Stimulated activated naive CD4-positive, alpha-beta T cell (primary cell): ENCODE data around the gene TAS2R4.
"Not testable (repeated sequence)": the region's sequence is repeated elsewhere in the genome, so short reads cannot be mapped to it uniquely, and the experiment has no call there.

Source experiments
- DNase-seq, 6 experiments: peaks; one replicate each; lab custom pipeline; 2025; lab: John Stamatoyannopoulos, UW

The TAS2R4 gene, protein sequence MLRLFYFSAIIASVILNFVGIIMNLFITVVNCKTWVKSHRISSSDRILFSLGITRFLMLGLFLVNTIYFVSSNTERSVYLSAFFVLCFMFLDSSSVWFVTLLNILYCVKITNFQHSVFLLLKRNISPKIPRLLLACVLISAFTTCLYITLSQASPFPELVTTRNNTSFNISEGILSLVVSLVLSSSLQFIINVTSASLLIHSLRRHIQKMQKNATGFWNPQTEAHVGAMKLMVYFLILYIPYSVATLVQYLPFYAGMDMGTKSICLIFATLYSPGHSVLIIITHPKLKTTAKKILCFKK

DNA sequence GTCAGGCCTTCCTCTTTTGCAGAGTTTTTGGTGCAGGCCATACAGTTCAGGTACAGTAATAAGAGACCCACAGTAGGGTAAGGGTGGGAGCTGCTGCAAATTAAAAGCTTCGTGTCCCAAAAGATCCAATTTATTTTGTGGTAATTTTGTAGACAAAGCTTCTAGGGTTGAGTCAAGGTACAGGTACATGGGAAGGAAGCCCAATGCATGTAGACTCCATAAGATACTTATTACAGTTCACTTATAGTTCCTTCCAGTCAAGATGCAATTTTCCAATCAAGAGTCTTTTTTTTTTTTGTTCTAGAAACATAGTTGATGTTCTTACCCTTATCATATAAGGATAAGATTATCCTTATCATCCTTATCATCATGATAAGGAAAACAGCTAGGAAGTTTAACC lies at the start of gene TAS2R4:
TSS of gene TAS2R4 (plus strand) at position 301 of the 400 bp plus-strand sequence. CDS start 1,815 bp downstream, outside the sequence.
- no peak for DNase-seq

DNA sequence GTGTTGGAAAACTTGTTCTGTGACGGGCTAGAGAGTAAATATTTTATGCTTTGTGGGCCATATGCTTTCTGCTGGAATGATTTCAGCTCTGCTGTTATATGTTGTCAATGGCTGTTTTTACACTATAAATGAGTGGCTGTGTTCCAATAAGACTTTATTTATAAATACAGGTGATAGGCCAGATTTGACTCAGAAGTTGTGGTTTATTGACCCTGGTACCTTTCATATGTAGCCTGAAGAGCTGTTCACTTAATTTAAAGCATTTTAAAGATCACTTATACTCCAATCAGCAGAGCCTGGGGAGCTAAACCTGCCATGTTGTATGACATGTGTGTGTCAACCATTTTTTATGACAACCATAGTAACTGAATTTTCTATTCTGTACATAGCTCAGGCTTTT lies 47.5 kb upstream of the TAS2R4 start:
- no peak for DNase-seq

DNA sequence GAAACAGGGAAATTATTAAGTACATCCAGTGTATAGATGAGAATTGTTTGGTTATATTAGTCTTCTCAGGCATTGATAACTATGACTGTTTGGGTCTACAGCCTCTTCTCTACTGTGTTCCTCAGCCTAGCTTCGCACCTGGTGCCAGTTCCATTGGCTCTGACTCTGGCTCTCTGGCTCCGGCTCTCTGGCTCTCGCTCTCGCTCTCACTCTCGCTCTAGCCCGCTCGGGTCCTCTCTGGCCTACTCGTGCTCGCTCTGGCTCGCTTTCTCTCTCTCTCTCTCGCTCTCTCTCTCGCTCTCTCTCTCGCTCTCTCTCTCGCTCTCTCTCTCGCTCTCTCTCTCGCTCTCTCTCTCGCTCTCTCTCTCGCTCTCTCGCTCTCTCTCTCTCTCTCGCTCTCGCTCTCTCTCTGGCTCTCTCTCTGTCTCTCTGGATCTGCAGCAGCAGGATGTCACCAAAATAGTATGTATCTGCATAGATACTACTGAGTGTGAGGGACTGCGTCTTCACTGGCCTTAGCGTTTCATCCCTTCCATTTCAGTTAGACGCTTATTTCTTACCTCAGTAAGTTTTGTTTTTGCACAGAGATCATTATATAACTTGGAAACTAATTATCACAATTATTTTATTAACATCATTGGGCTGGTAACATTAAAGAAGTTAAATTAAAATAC lies 44.9 kb upstream of the TAS2R4 start:
- DNase-seq, result no peak

DNA sequence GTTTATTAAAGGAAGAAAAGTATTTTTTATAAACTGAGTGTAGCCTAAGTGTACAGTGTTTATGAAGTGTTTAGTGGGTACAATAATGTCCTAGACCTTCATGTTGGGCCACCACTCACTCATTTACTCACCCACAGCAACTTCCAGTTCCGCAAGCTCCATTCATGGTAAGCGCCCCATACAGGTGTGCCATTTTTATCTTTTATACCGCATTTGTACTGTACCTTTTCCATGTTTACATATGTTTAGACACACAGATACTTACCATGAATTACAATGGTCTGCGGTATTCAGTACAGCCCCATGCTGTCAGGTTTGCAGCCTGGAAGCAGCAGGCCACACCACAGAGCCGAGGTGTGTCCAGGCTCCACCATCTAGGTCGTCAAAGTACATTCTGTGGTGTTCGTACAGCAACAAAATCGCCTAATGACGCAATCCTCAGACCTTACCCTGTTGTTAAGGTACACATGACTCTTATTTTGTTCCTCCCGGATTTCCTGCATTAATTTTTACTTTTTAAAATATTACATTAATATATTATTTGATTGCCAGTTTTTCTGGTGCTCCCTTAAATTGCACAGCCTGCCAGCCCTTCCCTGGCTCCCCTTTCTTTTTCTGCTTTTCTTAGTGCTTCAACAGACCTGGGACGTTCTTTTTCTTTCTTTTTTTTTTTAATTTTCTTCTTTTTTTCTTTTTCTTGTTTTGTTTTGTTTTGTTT lies 39.2 kb upstream of the TAS2R4 start:
- DNase-seq, result peak in 2 of 6 experiments; percentile 9 to 27

DNA sequence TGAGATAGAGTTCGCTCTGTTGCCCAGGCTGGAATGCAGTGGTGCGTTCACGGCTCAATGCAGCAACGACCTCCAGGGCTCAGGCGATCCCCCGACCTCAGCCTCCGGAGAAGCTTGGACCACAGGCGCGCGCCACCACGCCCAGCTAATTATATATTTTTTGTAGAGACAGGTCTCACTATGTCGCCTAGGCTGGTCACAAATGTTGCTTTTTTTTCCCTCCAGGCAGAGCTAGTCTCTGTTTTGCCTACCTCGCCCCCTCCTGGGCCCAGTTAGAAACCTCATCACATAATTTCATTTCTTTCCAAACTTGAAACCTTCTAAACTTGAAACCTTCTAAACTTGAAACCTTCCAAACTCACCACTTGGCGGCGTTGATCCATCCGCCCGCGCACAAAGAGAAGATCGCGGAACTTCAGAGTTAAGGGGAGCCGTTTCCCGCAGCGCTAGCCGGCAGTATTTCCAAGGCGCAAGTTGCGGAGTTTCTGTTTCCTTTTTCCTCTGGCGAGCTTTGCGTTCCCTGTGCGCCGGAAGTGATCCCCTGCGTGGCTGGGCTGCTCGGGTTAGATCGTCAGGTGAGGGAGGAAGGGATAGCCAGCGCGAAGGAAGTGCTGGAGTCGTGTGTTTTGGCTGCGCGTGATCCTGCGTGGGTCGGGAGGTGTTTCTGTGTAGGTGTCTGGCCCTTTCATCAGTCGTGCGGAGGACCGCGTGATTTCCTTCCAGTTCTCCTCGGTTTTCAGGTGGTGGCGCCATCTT lies 38.5 kb upstream of the TAS2R4 start, which contains the start of gene SSBP1:
TSS of gene SSBP1 (plus strand) at position 523 of the 756 bp plus-strand sequence. CDS start 809 bp downstream, outside the sequence.
- DNase-seq, result peak; percentile 83 to 94 (median 90)

DNA sequence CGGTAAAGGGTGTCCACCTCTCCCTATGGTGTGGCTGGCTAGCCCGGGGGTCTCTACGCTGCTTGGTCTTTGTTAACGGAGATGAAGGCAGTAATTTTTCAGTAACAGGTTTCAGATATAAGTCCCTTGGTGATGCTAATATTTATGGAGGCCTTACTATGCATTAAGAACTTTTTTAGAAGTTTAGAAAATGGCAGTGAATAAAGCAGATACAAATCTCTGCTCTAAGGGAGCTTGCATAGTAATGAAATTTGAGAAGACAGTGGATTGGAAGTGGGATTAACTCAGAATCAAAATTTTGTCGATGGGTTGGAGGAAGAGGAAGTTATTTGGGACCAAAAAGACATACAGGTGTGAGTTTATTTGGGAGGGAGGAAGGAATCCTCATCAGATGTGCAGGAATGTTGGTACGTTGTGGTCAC lies 37.9 kb upstream of the TAS2R4 start:
- DNase-seq, result no peak

DNA sequence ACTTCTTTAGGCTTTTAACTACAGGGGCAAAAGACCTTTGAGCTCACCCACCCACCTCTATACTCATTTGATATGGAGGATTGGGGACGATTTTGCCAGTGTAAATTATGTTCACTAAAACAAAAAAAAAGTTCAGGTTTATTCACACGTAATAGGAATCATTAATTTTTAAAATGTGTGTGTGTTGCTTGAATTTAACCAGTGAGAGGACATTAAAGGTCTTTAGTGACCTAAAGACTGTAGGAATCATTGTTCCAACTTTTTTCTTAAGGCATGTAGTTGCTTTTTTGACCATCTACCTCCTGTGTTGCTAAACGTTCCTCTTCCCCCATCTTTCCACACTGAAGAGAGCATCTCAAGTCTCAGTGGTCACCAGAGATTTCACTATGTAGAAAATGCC lies 37.2 kb upstream of the TAS2R4 start:
- DNase-seq, result no peak

DNA sequence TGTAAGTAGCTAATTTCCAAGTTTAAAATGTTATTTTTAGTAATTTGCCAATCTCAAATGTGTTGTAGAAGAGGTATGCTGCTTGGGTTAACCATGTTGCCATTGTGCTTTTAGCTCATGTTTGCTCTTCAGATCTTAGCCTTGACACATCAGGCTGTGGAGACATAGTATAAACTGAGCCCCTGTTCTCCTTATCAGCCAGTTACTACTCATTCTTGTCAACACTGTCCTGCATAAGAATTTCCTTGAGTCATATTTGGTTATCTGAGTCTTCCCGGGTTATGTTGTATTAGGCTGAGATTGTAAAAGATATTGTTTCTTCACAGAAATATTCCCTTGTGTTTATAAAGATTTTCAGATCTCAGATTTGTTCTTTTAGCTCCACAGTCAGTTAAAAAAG lies 34.2 kb upstream of the TAS2R4 start:
- DNase-seq, result no peak

DNA sequence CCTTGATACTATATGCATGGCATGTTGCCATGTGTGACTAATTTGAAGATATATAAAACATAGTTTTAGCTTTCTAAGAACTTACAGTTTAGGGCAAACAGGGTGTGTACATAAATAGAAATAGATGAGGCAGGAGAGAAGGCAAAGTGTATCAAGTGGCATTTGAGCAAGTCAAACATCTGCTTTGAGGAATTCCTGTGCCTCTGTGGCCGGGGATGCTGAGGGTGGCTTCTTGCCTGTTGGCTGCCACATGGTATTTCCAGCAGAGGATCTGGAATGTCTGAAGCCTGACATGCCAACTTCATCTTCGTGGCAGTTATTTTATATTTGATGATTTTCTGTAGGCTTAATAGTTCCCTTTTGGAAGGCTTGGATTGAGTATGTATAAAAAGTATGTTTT lies 32.3 kb upstream of the TAS2R4 start:
- DNase-seq, result no peak

DNA sequence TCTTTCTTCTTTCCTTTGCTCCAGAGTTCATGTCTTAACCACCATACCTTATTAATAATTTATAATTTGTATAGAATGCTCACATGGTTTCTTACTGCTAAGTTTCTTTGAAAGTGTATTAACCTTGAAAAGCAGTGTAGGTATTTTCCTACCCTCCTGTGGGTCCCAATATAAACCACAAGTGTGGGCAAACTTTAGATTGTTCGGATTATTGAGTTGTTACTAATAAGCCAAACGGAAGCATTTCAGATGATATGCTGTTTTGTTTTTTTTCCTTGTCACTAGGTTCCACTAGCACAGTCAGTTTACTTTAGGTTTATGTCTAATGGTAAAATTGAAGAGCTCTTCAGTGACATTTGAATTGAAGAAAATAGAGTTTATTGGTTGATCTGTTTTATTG lies 28.1 kb upstream of the TAS2R4 start:
- no peak for DNase-seq

DNA sequence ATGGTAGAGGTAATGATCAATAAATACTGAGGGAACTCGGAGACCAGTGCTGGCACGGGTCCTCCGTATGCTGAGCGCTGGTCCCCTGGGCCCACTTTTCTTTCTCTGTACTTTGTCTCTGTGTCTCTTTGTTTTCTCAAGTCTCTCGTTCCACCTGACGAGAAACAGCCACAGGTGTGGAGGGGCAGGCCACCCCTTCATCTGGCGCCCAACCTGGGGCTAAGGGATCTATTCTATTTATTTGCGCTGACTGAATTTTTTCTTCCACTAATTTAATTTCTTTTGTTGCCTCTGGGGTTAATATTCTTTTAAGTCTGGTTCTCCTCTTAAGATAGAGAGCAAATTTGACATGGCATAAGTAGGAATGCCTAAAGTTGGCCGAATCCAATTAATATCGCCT lies 24.6 kb upstream of the TAS2R4 start:
- DNase-seq, result not testable (repeated sequence)

DNA sequence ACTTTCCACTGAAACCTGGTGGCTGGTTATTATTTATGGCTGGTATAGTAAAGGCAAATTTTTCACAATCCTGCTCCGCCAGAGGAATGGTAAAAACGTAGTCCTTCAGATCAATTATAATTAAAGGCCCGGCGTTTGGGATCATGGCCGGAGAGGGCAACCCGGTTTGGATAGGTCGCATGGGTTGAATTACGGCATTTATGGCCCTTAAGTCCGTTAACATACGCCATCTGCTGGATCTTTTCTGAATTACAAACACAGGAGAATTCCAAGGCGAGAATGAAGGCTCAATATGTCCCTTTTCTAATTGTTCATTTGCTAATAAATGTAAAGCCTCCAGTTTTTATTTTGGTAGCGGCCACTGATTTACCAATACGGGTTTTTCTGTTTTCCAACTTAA lies 23.8 kb upstream of the TAS2R4 start:
- DNase-seq, result no peak

DNA sequence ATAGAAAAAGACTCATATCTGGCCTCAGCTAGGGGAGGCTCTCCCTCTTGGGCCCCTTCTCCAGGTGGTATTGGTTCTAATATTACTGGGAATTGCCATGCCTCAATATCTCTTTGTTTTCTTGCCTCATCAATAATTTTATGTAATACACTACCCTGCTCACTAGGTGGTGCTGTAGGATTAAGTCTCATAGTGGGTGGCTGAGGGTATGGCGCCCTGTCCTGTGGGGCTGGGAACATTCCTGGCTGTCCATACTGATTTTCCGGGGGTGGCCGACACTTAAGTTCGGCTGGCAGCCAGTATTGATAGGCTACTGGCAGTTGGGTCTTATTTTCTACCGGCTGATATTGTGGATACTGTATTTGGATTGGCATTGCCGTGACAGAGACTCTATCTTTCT lies 21.5 kb upstream of the TAS2R4 start:
- DNase-seq, result peak in 2 of 6 experiments; percentile 7 to 14

DNA sequence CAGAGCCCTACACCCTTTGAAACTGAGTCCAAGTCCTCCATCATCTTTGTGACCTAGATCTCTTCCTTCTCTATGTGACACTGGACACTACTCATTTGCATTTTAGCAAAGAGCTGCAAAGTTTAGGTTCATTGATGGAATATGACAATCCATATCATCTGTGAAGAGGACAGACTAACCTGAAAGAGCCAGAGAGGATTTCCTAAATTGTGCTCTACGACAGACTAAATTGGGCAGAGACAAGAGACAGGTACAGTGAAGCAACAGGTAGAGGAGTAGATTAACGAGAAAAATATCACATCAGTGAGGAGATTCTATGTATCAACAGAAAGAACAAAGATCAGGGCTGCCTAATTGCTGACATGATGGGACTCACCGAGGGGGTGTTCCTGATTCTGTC lies 12.7 kb upstream of the TAS2R4 start, which contains the start of gene TAS2R3:
TSS of gene TAS2R3 (plus strand) at position 301 of the 400 bp plus-strand sequence. CDS start at position 363, 62 bp downstream.
- DNase-seq, result no peak

DNA sequence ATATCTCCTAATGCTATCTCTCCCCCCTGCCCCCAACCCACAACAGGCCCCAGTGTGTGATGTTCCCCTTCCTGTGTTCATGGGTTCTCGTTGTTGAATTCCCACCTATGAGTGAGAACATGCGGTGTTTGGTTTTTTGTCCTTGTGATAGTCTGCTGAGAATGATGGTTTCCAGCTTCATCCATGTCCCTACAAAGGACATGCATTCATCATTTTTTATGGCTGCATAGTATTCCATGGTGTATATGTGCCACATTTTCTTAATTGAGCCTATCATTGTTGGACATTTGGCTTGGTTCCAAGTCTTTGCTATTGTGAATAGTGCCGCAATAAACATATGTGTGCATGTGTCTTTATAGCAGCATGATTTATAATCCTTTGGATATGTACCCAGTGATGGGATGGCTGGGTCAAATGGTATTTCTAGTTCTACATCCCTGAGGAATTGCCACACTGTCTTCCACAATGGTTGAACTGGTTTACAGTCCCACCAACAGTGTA lies 6.3 kb upstream of the TAS2R4 start:
- not testable (repeated sequence) for DNase-seq

DNA sequence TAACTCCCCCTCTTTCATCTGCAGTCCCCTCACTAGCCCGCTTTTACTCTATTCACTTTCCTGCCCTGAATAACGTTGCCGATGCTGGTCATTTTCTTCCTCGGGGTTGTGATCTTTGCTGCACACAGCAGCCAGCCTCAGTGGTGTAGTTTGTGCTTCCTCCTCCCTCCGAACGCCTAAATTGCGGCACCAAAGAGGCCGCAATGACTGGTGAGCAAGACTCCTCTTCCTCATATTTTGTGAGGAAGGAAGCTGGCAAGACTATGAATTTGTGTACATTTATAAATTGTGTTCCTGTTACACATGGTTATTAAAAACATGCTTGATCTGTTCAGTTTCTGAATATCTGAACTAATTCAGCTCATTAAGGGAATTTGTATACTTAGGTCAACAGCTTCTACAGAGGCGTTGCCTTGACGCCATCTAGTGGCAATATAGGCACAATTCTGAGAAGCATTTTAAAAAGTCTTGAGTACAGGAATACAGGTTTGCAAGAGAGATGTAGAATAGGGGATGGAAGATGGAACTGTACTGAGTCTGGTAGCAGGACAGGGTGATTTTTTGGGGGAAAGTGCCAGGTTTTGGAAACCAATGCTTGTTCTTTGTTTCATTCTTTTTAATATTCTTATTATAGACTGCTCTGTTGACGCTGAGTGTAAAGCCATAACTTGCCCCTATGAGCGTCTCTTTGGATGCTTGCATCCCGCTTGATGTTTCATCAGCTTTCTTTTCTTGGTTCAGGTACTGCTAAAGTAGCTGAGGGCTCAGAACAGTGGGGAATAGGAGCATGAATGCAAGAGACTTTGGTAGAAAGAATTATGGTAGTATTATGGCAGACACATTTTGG lies 9.5 kb downstream of the TAS2R4 start:
- peak in 3 of 6 experiments; percentile 1 to 30 (median 30) for DNase-seq

DNA sequence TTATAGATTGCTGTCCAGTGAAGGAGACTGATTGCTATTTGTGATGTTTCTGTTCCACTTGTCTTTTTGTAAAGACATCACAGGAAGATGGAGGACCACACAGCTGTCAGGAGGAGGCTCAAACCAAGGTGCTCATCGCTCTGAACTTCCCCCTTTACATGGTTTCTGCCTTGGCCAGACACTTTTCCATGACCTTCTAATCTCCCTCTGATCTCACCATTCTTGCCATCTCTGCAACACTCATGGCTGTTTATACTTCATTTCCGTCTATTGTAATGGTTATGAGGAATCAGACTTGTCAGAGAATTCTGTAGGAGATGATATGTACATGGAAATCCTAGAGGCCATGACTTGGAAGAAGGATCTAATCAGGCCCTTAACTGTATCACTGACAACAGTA lies 11.8 kb downstream of the TAS2R4 start:
- no peak for DNase-seq

DNA sequence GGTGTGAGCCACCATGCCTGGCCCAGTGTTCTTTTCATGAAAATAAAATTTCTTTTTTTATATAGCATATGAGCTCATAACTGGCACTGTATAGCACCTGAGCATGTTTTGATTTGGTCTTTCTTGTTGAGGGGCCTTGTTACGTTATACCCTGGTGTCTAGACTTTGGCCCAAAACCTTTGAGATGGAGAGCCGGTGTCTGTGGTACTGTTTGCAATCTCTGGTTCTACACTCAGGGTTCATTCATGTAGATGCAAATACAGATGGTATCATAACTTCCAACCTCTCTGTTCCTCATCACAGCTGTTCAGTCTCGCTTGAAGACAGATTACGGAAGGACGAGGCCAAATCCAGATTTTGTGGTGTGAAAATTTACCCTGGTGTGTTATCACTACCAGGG lies 13.4 kb downstream of the TAS2R4 start, which contains the start of gene TAS2R5:
TSS of gene TAS2R5 (plus strand) at position 301 of the 400 bp plus-strand sequence. CDS start 145 bp downstream, outside the sequence.
- DNase-seq, result no peak

DNA sequence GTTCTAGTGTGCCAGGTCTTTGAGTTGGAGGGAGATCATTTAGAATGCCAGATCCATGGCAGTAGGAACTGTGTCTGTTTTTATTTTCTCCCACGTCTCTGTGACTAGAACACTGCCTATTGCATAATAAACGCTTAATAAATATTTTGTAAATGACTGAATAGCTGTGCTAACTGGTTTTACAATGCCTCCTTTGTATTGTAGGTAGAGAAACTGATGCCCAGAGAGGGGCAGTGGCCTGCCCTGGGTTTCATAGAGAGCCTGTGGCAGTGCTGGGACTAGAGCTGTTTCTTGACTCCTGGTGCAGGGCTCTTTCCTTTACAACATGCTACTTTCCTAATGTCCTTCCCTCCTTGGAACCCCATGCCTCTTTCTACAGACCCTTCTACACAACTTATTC lies 16.1 kb downstream of the TAS2R4 start:
- DNase-seq, result no peak

DNA sequence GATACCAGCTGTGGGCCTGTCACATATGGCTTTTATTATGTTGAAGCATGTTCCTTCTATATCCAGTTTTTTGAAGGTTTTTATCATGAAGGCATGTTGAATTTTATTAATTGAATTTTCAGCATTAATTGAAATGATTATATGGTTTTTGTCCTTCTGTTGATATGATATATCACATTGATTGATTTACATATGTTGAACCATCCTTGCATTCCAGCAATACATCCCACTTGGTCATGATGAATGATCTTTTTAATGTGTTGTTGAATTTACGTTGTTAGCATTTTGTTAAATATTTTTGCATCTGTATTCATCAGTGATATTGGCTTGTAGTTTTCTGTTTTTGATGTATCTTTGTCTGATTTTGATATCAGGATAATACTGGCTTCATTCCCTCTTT lies 43.6 kb downstream of the TAS2R4 start:
- no peak for DNase-seq

DNA sequence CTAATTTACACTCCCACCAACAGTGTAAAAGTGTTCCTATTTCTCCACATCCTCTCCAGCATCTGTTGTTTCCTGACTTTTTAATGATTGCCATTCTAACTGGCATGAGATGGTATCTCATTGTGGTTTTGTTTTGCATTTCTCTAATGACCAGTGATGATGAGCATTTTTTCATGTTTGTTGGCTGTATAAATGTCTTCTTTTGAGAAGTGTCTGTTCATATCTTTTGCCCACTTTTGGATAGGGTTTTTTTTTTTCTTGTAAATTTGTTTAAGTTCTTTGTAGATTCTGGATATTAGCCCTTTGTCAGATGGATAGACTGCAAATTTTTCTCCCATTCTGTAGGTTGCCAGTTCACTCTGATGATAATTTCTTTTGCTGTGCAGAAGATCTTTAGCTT lies 46.0 kb downstream of the TAS2R4 start:
- not testable (repeated sequence) for DNase-seq
